Activated B cell treated with CpG ODN at 0.5 μM for 24 hours (primary cell): ENCODE measurements around the gene CTTNBP2NL. TPM values are rescaled to one million over a fixed set of nuclear protein-coding genes. Genes with fewer than 3 reads are reported as not detected.

Source experiments
- ATAC-seq: fragments of 200-7000 bp; cut with Tn5 transposase; one replicate; pipeline ENCODE4 v1.10.0; 2021; ENCODE audit warnings: low read depth, mild to moderate bottlenecking, moderate library complexity
- CTCF ChIA-PET: fragments of 350-600 bp; sonication (Branson Sonifier 250); formaldehyde crosslinking; loops from one replicate; lab custom pipeline; 2021; ENCODE audit warnings: antibody characterized with exemption; lab: Charles Lee
- POLR2A ChIA-PET: fragments of 350-600 bp; sonication (Branson Sonifier 250); formaldehyde crosslinking; loops from one replicate; lab custom pipeline; 2021; ENCODE audit warnings: antibody characterized with exemption; lab: Charles Lee
- DNase-seq: peaks from one replicate; pipeline ENCODE4 v3.0.0; 2022
- H3K27ac Mint-ChIP-seq: one replicate; pipeline ENCODE4 v1.8.0; 2020; ENCODE audit warnings: mixed read lengths
- H3K27me3 Mint-ChIP-seq: one replicate; pipeline ENCODE4 v1.8.0; 2021; ENCODE audit warnings: mixed read lengths
- H3K36me3 Mint-ChIP-seq: one replicate; pipeline ENCODE4 v1.8.0; 2021; ENCODE audit warnings: low read depth, mixed read lengths
- H3K4me1 Mint-ChIP-seq: one replicate; pipeline ENCODE4 v1.8.0; 2021; ENCODE audit warnings: mixed read lengths
- H3K4me3 Mint-ChIP-seq: one replicate; pipeline ENCODE4 v1.8.0; 2020; ENCODE audit warnings: mild to moderate bottlenecking, mixed read lengths
- H3K9me3 Mint-ChIP-seq: one replicate; pipeline ENCODE4 v1.8.0; 2020; ENCODE audit warnings: mixed read lengths
- CTCF ChIP-seq: fragments of 200-600 bp; IDR thresholded peaks from one replicate; pipeline ENCODE4 v1.8.0; 2022; ENCODE audit warnings: antibody characterized with exemption, mild to moderate bottlenecking
- intact Hi-C: fragments of 100-400 bp; cut with micrococcal nuclease; formaldehyde crosslinking; loops from one replicate; pipeline ENCODE4 v1.15.1; 2024
- total RNA-seq: library from RNA; stranded (reverse); gene quantifications from 2 replicates; pipeline ENCODE4 v1.2.3, GENCODE V29; 2022

Gene CTTNBP2NL
- total RNA-seq, 1 donor from 2014 or later = 14.1 TPM

- H3K27ac Mint-ChIP-seq = no peak overlapping the region
- DNase-seq (peak; percentile 41), ATAC-seq (peak; percentile 53)
- H3K4me3 Mint-ChIP-seq = peak overlapping the region; percentile 56
- peaks cover 38% of the 10 kb centered on the region for H3K4me1 Mint-ChIP-seq
- H3K9me3 Mint-ChIP-seq = no peaks in the 10 kb centered on the region
- H3K36me3 Mint-ChIP-seq = no peaks in the 10 kb centered on the region
- intact Hi-C loops = loop anchor here (10.0 kb wide), 1 partner anchor 166 kb away; the partner anchor contains the start of gene MOV10
- ChIA-PET POLR2A (interaction anchor here (1.2 to 1.7 kb wide), 2 partner anchors 43 to 110 kb away, joined by 6 read pairs; partner anchors contain the start of genes CAPZA1 and ST7L), CTCF (no interaction called here)
- TF ChIP-seq CTCF = no peak
- peaks cover 5% of the 10 kb centered on the region for H3K27me3 Mint-ChIP-seq
These were observed 113.1 kb downstream of the CTTNBP2NL start for GRCh38 chr1:112509005-112509659.

DNA sequence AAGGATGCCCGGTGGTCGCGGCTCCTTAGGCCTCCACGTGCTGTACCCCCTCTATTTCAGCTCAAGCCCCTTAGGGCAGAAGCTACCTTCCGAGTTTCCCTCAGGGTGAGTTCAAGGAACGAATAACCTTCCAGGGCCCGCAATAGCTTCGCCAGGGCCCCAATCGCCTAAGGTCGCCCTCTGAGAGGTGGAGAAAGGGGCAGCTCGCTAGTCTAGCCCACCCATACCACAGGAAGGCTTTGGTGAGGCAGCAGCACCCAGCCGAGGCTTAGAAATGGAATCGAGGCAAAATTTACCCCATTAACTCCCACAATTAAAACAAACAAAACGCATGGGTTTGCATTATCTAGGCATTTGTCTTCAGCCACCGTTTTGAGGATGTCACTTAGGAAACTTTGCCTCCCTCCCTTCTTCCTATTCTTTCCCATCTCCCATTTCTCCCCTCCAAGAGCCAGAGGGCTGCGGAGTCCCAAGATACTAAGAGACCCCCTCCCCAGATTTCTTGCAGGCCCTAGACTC is 113.7 kb downstream of the CTTNBP2NL start:
- Mint-ChIP-seq H3K27ac (no peak overlapping the region), H3K27me3 (peaks cover 5% of the 10 kb centered on the region), H3K4me1 (peaks cover 36% of the 10 kb centered on the region), H3K36me3 (no peaks in the 10 kb centered on the region), H3K9me3 (no peaks in the 10 kb centered on the region), H3K4me3 (peak overlapping the region; percentile 65)
- ATAC-seq (no peak), DNase-seq (no peak)
- intact Hi-C loops = loop anchor here (10.0 kb wide), 1 partner anchor 165 kb away; the partner anchor contains the start of gene MOV10
- ChIA-PET CTCF (no interaction called here), POLR2A (no interaction called here)
- no peak for TF ChIP-seq CTCF

- H3K36me3 Mint-ChIP-seq = no peaks in the 10 kb centered on the region
- ATAC-seq = no peak
- DNase-seq = no peak
- POLR2A ChIA-PET = no interaction called here
- intact Hi-C loops = no loop called here
- H3K9me3 Mint-ChIP-seq = no peaks in the 10 kb centered on the region
- no peak overlapping the region for H3K27ac Mint-ChIP-seq
- H3K4me1 Mint-ChIP-seq = peaks cover 31% of the 10 kb centered on the region
- no peak overlapping the region for H3K4me3 Mint-ChIP-seq
- CTCF ChIA-PET = no interaction called here
- peaks cover 5% of the 10 kb centered on the region for H3K27me3 Mint-ChIP-seq
- TF ChIP-seq CTCF = no peak
These were observed 114.3 kb downstream of the CTTNBP2NL start for GRCh38 chr1:112510340-112510739.

Other genes with a start within 250 kb of the CTTNBP2NL start
- 1.0 and 1.4 TPM in 2 replicates for gene WNT2B, start 112.8 kb downstream of the CTTNBP2NL start, total RNA-seq
- gene ST7L, start 222.9 kb downstream of the CTTNBP2NL start, total RNA-seq = 12.4 and 13.8 TPM in 2 replicates
- gene CAPZA1, start 223.6 kb downstream of the CTTNBP2NL start, total RNA-seq = 221 and 227 TPM in 2 replicates